ENCODE results near the gene PIEZO2. TPM values are rescaled to one million over a fixed set of nuclear protein-coding genes. Genes with fewer than 3 reads are reported as not detected.

PIEZO2 gene
- total and polyA plus RNA-seq, 2 of the 8 experiments (the other 6 are each of a cell fraction or from before 2014, with no cell fraction given): 4.7 to 16.5 TPM

DNA sequence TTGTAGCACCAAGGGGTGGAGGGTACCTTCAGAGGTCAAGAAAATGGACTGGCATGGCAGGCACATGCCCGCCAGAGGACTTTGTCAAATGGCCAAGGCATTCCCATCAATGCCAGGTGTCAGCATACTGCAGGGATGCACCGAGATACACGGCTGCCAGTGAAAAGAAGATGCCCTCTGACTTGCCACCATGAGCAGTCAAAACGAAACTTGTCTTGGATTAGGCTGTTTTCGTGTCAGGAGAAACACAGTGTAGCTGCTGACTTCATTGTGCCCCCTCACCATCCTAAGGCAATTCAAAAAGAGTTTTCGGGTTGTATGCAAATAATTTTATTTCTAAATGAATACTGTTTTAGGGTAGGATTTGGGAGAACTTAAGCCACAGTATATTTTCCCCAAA lies 442.1 kb downstream of the PIEZO2 start (continued):
- no peak for TF ChIP-seq HDAC6 (IDR thresholded peaks at IDR 0.05; ENCODE audit: low read depth, low read length)
- TF ChIP-seq POLR2A (IDR thresholded peaks at IDR 0.05; ENCODE audit: control extremely low read depth in 1 of 2, low read depth in 2 of 2, low read length in 2 of 2): no peak
- TF ChIP-seq RBBP5 (IDR thresholded peaks at IDR 0.05; ENCODE audit: borderline replicate concordance, low read depth, low read length): no peak
- TF ChIP-seq SIX5 (IDR thresholded peaks at IDR 0.05; ENCODE audit: low read depth, low read length): no peak
- TF ChIP-seq HDAC2 (IDR thresholded peaks at IDR 0.05; ENCODE audit: borderline replicate concordance in 1 of 2, low read depth in 2 of 2, low read length in 2 of 2): no peak
- TF ChIP-seq, protein P1, sequence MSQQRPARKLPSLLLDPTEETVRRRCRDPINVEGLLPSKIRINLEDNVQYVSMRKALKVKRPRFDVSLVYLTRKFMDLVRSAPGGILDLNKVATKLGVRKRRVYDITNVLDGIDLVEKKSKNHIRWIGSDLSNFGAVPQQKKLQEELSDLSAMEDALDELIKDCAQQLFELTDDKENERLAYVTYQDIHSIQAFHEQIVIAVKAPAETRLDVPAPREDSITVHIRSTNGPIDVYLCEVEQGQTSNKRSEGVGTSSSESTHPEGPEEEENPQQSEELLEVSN (IDR thresholded peaks at IDR 0.05): no peak
- TF ChIP-seq EZH2 (IDR thresholded peaks at IDR 0.05; ENCODE audit: low read depth, low read length, severe bottlenecking): no peak
